Panc1 (cell line): ENCODE measurements around the gene NEK6. TPM values are rescaled to one million over a fixed set of nuclear protein-coding genes. Genes with fewer than 3 reads are reported as not detected.

Experiments used
- ATAC-seq: fragments of 200-7000 bp; cut with Tn5 transposase; 2 replicates; pipeline ENCODE4 v1.9.1; 2020; ENCODE audit warnings: mild to moderate bottlenecking, moderate library complexity
- BruUV-seq: library from RNA; stranded (reverse); fragments of 400-500 nt; replicated peaks from 2 replicates; lab custom pipeline; 2021; lab: Mats Ljungman, UMichigan
- CTCF ChIA-PET: fragments of 300-600 bp; sonication (Branson Sonifier 250); formaldehyde crosslinking; loops from one replicate; lab custom pipeline; 2022; ENCODE audit warnings: antibody characterized with exemption; lab: Charles Lee
- POLR2A ChIA-PET: fragments of 300-600 bp; sonication (Branson Sonifier 250); formaldehyde crosslinking; loops from one replicate; lab custom pipeline; 2022; ENCODE audit warnings: antibody characterized with exemption; lab: Charles Lee
- DNase-seq: peaks from one replicate; pipeline ENCODE4 v3.0.0-alpha.2; 2010; ENCODE audit warnings: low read depth, low spot score
- H3K27ac ChIP-seq: 2 replicates; pipeline ENCODE4 v1.5.1; 2011; ENCODE audit warnings: mild to moderate bottlenecking, low read length, inconsistent platforms
- H3K27me3 ChIP-seq: fragments of 200-500 bp; sonication (Bioruptor generic); 2 replicates; pipeline ENCODE4 v1.6.0; 2014; ENCODE audit warnings: low read length, inconsistent platforms; ENCODE audit not compliant: control insufficient read depth, insufficient read depth
- H3K36me3 ChIP-seq: fragments of 200-500 bp; sonication (Bioruptor generic); 2 replicates; pipeline ENCODE4 v1.5.1; 2014; ENCODE audit warnings: inconsistent platforms, mild to moderate bottlenecking, low read length, moderate library complexity; ENCODE audit not compliant: control insufficient read depth, insufficient read depth
- H3K4me1 ChIP-seq: 2 replicates; pipeline ENCODE4 v1.5.1; 2011; ENCODE audit warnings: inconsistent platforms, mild to moderate bottlenecking, low read length, moderate library complexity; ENCODE audit not compliant: control insufficient read depth, insufficient read depth
- H3K4me3 ChIP-seq, 2 experiments: 2 replicates each; pipeline ENCODE4 v1.5.1; 2011 to 2012; ENCODE audit warnings: low read depth in 2 of 2, low read length in 2 of 2, mild to moderate bottlenecking in 2 of 2, inconsistent platforms in 1 of 2, moderate library complexity in 1 of 2
- H3K9me3 ChIP-seq: fragments of 200-500 bp; sonication (Bioruptor generic); 2 replicates; pipeline ENCODE4 v1.5.1; 2014; ENCODE audit warnings: low read depth, mild to moderate bottlenecking, inconsistent platforms, low read length, moderate library complexity; ENCODE audit not compliant: control insufficient read depth, insufficient read depth
- POLR2AphosphoS5 ChIP-seq: IDR thresholded peaks from 2 replicates; pipeline ENCODE4 v1.6.1; 2012; ENCODE audit warnings: mild to moderate bottlenecking, low read depth, low read length, moderate library complexity
- SIN3A ChIP-seq: IDR thresholded peaks from 2 replicates; pipeline ENCODE4 v1.6.1; 2012; ENCODE audit warnings: low read depth, mild to moderate bottlenecking, low read length, moderate library complexity, borderline replicate concordance; ENCODE audit not compliant: insufficient read depth
- TCF7L2 ChIP-seq: IDR thresholded peaks from 2 replicates; pipeline ENCODE4 v1.6.1; 2011; ENCODE audit warnings: mild to moderate bottlenecking, low read depth, low read length, inconsistent platforms
- in situ Hi-C: cut with HindIII; loops from 2 replicates; pipeline ENCODE4 v1.10.0; 2016; ENCODE audit warnings: low sequenced_read_pairs, low pct_unique_long_range_greater_than_20kb
- intact Hi-C: fragments of 100-400 bp; cut with micrococcal nuclease; formaldehyde crosslinking; loops from one replicate; pipeline ENCODE4 v1.10.0; 2022; ENCODE audit not compliant: unreplicated experiment
- total RNA-seq: library from RNA; stranded (reverse); gene quantifications from one replicate; pipeline ENCODE4 v1.2.1, GENCODE V29; 2021; ENCODE audit not compliant: unreplicated experiment
- TF ChIP-seq, protein P1 (sequence below): fragments of 450-650 bp; IDR thresholded peaks from 2 replicates; pipeline ENCODE4 v1.5.1; 2017; ENCODE audit warnings: mild to moderate bottlenecking
- TF ChIP-seq, protein P2 (sequence below), 2 experiments: IDR thresholded peaks; 2 replicates each; pipeline ENCODE4 v1.6.1; 2011 to 2012; ENCODE audit warnings: low read depth in 2 of 2, control low read depth in 1 of 2, low read length in 1 of 2, mild to moderate bottlenecking in 1 of 2, moderate library complexity in 1 of 2; ENCODE audit not compliant: insufficient read depth in 1 of 2

NEK6 gene
- total RNA-seq, 1 experiment from 2014 or later, result 56.3 TPM

DNA sequence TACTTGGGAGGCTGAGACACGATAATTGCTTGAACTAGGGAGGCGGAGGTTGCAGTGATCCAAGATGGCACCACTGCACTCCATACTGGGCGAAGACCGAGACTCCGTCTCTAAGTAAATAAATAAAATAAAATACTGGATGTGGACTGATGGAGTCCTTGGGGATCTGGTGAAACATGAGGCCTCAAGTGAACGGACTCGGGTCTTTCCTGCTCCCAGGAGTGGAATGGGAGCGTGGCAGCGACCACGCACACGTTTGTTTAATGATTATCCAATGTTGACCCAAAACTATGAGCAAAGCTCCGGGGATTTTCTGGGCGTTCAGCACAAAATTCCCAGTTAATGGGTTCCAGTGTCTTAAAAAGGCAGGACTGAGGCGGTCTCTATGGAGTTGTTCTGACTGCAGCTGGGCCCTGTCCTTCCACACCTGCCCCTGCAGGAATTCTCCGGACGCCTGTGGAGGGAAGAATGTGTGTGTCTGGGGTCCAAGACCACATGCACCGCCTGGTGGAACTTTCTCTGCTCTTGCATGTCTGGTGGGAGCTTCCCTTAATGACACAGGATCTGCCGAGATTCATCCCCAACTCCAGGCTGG is 26.6 kb downstream of the NEK6 start:
- DNase-seq, result no peak
- ATAC-seq, result no peak
- peaks cover 92% of the 10 kb centered on the region for H3K4me1 ChIP-seq
- POLR2A ChIA-PET, result no interaction called here
- H3K27ac ChIP-seq, result peak overlapping the region; percentile 94
- intact Hi-C loops, result no loop called here
- TF ChIP-seq, protein P1, sequence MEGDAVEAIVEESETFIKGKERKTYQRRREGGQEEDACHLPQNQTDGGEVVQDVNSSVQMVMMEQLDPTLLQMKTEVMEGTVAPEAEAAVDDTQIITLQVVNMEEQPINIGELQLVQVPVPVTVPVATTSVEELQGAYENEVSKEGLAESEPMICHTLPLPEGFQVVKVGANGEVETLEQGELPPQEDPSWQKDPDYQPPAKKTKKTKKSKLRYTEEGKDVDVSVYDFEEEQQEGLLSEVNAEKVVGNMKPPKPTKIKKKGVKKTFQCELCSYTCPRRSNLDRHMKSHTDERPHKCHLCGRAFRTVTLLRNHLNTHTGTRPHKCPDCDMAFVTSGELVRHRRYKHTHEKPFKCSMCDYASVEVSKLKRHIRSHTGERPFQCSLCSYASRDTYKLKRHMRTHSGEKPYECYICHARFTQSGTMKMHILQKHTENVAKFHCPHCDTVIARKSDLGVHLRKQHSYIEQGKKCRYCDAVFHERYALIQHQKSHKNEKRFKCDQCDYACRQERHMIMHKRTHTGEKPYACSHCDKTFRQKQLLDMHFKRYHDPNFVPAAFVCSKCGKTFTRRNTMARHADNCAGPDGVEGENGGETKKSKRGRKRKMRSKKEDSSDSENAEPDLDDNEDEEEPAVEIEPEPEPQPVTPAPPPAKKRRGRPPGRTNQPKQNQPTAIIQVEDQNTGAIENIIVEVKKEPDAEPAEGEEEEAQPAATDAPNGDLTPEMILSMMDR, result no peak
- TF ChIP-seq, protein P2, sequence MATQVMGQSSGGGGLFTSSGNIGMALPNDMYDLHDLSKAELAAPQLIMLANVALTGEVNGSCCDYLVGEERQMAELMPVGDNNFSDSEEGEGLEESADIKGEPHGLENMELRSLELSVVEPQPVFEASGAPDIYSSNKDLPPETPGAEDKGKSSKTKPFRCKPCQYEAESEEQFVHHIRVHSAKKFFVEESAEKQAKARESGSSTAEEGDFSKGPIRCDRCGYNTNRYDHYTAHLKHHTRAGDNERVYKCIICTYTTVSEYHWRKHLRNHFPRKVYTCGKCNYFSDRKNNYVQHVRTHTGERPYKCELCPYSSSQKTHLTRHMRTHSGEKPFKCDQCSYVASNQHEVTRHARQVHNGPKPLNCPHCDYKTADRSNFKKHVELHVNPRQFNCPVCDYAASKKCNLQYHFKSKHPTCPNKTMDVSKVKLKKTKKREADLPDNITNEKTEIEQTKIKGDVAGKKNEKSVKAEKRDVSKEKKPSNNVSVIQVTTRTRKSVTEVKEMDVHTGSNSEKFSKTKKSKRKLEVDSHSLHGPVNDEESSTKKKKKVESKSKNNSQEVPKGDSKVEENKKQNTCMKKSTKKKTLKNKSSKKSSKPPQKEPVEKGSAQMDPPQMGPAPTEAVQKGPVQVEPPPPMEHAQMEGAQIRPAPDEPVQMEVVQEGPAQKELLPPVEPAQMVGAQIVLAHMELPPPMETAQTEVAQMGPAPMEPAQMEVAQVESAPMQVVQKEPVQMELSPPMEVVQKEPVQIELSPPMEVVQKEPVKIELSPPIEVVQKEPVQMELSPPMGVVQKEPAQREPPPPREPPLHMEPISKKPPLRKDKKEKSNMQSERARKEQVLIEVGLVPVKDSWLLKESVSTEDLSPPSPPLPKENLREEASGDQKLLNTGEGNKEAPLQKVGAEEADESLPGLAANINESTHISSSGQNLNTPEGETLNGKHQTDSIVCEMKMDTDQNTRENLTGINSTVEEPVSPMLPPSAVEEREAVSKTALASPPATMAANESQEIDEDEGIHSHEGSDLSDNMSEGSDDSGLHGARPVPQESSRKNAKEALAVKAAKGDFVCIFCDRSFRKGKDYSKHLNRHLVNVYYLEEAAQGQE (IDR thresholded peaks at IDR 0.05; ENCODE audit: insufficient read depth in 1 of 2, low read depth in 2 of 2, low read length in 1 of 2), result no peak
- no peak for TF ChIP-seq SIN3A
- TF ChIP-seq POLR2AphosphoS5, result no peak
- no peak for TF ChIP-seq TCF7L2
- H3K9me3 ChIP-seq, result no peaks in the 10 kb centered on the region
- H3K36me3 ChIP-seq, result no peaks in the 10 kb centered on the region
- H3K27me3 ChIP-seq, result no peaks in the 10 kb centered on the region
- H3K4me3 ChIP-seq, result no peak overlapping the region
- BruUV-seq, result no TSS peak
- in situ Hi-C loops, result no loop called here
- CTCF ChIA-PET, result interaction anchor here (0.5 kb wide), 1 partner anchor 161 kb away, joined by 6 read pairs; no protein-coding TSS in a partner anchor

DNA sequence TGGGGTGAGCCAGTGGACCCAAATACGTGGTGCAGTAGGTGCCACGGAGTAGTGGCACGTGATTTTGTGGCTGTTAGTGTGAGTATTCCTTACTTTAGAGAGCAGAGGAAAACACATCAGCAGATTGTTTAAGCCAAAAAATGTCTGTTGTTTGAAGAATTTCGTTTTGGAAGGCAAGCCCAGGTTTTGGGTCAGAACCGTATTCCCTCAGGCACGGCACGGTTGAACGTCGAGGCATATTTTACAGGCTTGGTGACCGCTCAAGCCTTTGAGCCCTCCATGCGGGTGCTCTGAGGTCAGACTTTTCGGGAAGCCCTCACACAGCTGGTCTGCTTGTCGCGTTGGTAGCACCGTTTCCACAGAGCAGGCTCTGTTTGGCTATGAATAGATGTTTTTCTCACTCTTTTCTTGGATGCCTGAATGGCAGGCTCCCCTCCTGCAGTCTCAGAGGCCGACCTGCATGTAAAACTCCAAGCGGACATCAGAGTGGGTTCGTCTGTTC is 27.2 kb downstream of the NEK6 start:
- no peaks in the 10 kb centered on the region for H3K9me3 ChIP-seq
- H3K36me3 ChIP-seq, result no peaks in the 10 kb centered on the region
- no peak for ATAC-seq
- H3K27me3 ChIP-seq, result no peaks in the 10 kb centered on the region
- intact Hi-C loops (no loop called here), in situ Hi-C loops (no loop called here)
- no peak for DNase-seq
- TF ChIP-seq, protein P2 (IDR thresholded peaks at IDR 0.05; ENCODE audit: insufficient read depth in 1 of 2, low read depth in 2 of 2, low read length in 1 of 2), result no peak
- TF ChIP-seq POLR2AphosphoS5 (no peak), TCF7L2 (no peak), SIN3A (no peak)
- TF ChIP-seq, protein P1, result no peak
- BruUV-seq, result no TSS peak
- peaks cover 93% of the 10 kb centered on the region for H3K4me1 ChIP-seq
- peak overlapping the region in 1 of 2 experiments; percentile 11; a peak in 1 of 4 replicates for H3K4me3 ChIP-seq
- POLR2A ChIA-PET, result no interaction called here
- CTCF ChIA-PET, result no interaction called here
- peak overlapping the region; percentile 94 for H3K27ac ChIP-seq
